Astrocyte of the cerebellum (primary cell): ENCODE results near the gene SELENOH.

Source experiments
- DNase-seq: peaks from one replicate; pipeline ENCODE4 v3.0.0-alpha.2; 2011; ENCODE audit warnings: low read depth
- H3K4me3 ChIP-seq: 2 replicates; pipeline ENCODE4 v1.5.1; 2011; ENCODE audit warnings: mild to moderate bottlenecking, low read depth, low read length, moderate library complexity
- in situ Hi-C: cut with HindIII; loops from 2 replicates; pipeline ENCODE4 v1.10.0; 2017; ENCODE audit warnings: low sequenced_read_pairs
- TF ChIP-seq, protein P1 (sequence below): IDR thresholded peaks from 2 replicates; pipeline ENCODE4 v1.5.1; 2012; ENCODE audit warnings: low read length, low read depth, moderate library complexity, mild to moderate bottlenecking; ENCODE audit errors: missing control alignments

Gene SELENOH

DNA sequence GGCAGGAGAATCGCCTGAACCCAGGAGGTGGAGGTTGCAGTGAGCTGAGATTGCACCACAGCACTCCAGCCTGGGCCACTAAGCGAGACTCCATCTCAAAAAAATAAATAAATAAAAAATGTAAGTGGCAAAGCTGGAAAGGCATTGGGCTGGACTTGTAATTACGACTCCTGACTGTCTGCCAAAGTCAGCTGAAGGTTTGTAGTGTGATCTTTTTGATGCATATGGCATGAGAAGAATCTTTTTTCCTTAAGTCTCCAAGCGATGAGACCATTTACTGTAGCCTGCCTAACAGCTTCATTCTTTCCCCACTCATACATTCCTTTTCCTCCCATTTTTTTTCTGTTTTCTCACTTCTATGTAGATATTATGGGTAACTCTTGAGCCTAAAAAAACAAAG, 45.1 kb downstream of the SELENOH start:
- in situ Hi-C loops, result no loop called here
- TF ChIP-seq, protein P1, sequence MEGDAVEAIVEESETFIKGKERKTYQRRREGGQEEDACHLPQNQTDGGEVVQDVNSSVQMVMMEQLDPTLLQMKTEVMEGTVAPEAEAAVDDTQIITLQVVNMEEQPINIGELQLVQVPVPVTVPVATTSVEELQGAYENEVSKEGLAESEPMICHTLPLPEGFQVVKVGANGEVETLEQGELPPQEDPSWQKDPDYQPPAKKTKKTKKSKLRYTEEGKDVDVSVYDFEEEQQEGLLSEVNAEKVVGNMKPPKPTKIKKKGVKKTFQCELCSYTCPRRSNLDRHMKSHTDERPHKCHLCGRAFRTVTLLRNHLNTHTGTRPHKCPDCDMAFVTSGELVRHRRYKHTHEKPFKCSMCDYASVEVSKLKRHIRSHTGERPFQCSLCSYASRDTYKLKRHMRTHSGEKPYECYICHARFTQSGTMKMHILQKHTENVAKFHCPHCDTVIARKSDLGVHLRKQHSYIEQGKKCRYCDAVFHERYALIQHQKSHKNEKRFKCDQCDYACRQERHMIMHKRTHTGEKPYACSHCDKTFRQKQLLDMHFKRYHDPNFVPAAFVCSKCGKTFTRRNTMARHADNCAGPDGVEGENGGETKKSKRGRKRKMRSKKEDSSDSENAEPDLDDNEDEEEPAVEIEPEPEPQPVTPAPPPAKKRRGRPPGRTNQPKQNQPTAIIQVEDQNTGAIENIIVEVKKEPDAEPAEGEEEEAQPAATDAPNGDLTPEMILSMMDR, result no peak
- H3K4me3 ChIP-seq, result no peak overlapping the region
- no peak for DNase-seq

DNA sequence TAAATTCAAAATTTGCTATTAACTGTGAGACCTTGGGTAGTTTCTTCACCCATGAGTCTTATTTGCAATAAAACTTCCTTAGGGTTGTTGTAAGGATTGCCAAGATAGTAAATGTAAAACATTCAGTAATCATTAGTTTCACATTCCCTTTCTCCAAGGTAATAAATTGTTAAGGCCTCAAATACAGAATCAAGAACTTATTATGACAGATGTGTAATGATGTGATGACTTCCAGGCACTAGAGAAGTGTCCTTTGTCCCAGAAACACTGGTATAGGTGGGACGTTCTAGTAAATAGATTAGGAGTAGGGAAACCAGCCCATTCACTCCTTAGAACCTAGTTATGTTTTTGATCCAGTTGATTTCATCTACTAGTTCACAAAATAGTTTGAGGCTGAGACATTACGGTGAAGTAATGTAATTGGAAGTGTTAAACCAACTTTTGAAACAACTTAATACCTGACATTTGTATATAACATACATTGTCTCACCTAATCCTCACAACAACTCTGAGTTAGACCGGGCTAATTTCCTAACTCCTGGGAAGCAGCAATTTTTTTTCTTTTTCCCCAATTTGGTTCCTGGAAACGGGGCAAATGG, 45.8 kb downstream of the SELENOH start:
- in situ Hi-C loops, result no loop called here
- no peak for DNase-seq
- H3K4me3 ChIP-seq, result no peak overlapping the region
- TF ChIP-seq, protein P1, result no peak

DNA sequence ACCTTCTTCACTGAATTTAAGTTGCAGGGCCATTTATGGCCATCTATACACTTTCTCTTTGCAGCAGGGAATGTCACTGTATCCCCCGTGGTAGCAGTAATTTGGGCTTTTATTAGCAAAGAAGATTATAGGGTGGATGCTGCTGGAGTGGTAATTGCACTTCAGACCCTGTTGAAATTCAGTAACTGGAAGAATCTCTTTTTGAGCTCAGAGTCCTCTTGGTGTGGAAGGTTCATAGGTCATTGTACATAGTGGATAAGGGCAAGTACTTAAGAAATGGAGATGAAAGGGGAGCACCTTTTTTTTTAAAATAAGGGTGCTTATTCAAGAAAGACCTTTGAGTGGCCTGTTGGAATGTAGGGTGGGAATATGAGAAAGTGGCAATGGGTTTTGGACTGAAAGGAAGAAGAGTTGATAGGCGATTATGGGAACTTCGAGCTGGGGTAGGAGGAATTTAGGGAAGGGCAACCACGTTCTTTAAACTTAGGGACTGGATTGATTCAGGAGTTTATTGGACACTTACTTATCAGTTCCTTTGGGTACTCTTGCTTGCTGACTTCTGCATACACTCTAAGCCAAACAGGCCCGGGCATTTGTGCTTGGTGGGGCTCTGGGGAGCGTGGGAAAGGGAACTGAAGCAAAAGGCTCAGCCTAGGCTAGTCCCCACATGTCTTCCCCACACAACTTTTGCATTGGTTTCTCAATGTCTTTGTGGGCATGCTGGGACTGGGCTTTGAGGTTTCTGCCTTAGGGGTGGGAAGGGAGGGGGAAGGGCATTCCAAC, 46.8 kb downstream of the SELENOH start:
- no peak overlapping the region for H3K4me3 ChIP-seq
- no peak for DNase-seq
- in situ Hi-C loops, result no loop called here
- TF ChIP-seq, protein P1, result no peak

DNA sequence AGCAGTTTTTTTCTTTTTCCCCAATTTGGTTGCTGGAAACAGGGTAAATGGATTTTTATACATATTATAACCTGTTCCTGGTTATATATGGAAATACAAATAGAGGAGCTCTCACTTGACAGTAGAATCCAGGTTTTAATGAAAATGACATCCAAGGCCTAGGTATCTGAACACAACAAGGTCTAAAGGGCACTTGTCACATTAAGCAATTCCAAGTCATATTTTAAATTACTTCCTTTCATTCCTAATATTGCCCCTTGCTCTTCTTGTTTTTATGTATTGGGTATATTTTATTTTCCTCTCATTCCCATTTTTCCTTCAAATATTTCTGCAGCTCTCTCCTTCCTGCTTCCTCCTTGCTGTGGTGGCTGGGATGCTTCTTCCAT, 47.4 kb downstream of the SELENOH start:
- DNase-seq, result no peak
- in situ Hi-C loops, result no loop called here
- H3K4me3 ChIP-seq, result no peak overlapping the region
- TF ChIP-seq, protein P1, result no peak

DNA sequence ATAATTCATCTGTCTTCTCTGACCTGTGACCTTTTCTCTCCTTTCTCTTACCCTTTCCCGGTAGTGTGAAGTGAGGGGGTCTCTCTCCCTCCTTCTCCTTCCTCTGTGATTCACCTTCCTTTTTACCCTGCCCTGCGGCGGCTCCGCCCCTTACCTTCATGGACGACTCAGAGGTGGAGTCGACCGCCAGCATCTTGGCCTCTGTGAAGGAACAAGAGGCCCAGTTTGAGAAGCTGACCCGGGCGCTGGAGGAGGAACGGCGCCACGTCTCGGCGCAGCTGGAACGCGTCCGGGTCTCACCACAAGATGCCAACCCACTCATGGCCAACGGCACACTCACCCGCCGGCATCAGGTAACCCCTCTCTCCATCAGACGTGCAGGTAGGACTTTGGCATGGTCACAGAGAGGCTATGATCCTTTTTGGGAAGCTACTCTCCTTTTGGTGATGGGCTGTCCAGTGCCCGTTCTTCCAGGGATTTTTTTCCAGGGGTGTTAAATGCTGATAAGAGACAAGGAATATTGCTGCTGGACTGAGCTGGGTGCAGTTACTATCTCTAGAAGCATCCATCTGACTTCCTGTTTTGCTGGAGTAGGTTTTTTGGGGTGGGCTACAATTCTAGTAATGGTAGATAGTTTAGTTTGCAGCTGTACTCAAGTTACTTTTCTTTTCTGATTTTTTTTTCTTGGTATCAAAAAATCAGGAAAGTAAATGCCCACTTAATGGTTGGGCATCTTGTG, 50.2 kb downstream of the SELENOH start:
- no peak for DNase-seq
- no peak overlapping the region for H3K4me3 ChIP-seq
- TF ChIP-seq, protein P1, result no peak
- in situ Hi-C loops, result no loop called here

DNA sequence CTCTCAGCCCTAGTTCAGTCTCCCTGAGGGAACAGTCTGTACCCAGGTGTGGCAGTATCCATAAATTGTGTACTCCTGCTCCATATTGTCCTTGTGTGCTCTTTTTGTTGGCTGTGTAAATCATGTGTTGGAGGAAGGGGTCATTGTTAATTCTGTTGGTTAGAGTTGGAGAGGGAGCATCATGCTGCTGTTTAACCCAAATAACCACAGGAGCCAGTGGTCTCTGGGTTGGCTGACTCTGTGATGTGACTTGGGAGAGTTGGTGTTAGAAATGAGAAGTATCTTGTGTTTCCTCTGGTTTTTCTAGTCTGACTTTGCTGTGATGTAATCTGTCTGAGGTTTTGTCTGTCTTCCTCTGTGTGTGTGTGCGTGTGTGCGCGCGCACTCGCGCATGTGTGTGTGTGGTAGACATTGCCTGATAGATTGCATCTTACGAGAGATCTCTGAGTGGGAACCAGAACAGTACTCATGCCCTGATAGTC, 50.8 kb downstream of the SELENOH start:
- TF ChIP-seq, protein P1, result no peak
- no peak overlapping the region for H3K4me3 ChIP-seq
- in situ Hi-C loops, result no loop called here
- DNase-seq, result no peak
